T-helper 2 cell treated with Interferon-gamma antibody and Interleukin-4, amounts not matched to agents 5 μg/mL and 100 μg/mL, for 36 hours (primary cell): ENCODE data around the gene MID1.

Experiments
- DNase-seq: peaks from one replicate; pipeline ENCODE4 v3.0.0; 2021; ENCODE audit warnings: low spot score
- H3K27ac Mint-ChIP-seq: one replicate; pipeline ENCODE4 v1.8.0; 2021; ENCODE audit warnings: mild to moderate bottlenecking, mixed read lengths
- H3K27me3 Mint-ChIP-seq: one replicate; pipeline ENCODE4 v1.8.0; 2021; ENCODE audit warnings: low read depth, mixed read lengths
- H3K36me3 Mint-ChIP-seq: one replicate; pipeline ENCODE4 v1.8.0; 2021; ENCODE audit warnings: low read depth, mixed read lengths
- H3K4me1 Mint-ChIP-seq: one replicate; pipeline ENCODE4 v1.8.0; 2021; ENCODE audit warnings: low read depth, mixed read lengths
- H3K4me3 Mint-ChIP-seq: one replicate; pipeline ENCODE4 v1.8.0; 2022; ENCODE audit warnings: mild to moderate bottlenecking, moderate library complexity, mixed read lengths
- H3K9me3 Mint-ChIP-seq: one replicate; pipeline ENCODE4 v1.8.0; 2021; ENCODE audit warnings: mixed read lengths

Gene MID1

GRCh38 chrX:10496345-10496965 is 123.9 kb downstream of the MID1 start:
- H3K27ac Mint-ChIP-seq: no peak overlapping the region
- no peaks in the 10 kb centered on the region for H3K36me3 Mint-ChIP-seq
- H3K27me3 Mint-ChIP-seq: no peaks in the 10 kb centered on the region
- DNase-seq: no peak
- H3K4me3 Mint-ChIP-seq: no peak overlapping the region
- H3K4me1 Mint-ChIP-seq: no peaks in the 10 kb centered on the region
- no peaks in the 10 kb centered on the region for H3K9me3 Mint-ChIP-seq

- Mint-ChIP-seq H3K27me3 (no peaks in the 10 kb centered on the region), H3K27ac (no peak overlapping the region), H3K9me3 (no peaks in the 10 kb centered on the region), H3K4me1 (no peaks in the 10 kb centered on the region), H3K36me3 (no peaks in the 10 kb centered on the region), H3K4me3 (no peak overlapping the region)
- no peak for DNase-seq
Measured at GRCh38 chrX:10495677-10496076, 124.7 kb downstream of the MID1 start.

- Mint-ChIP-seq H3K4me3 (no peak overlapping the region), H3K27ac (no peak overlapping the region), H3K36me3 (no peaks in the 10 kb centered on the region), H3K27me3 (no peaks in the 10 kb centered on the region), H3K4me1 (no peaks in the 10 kb centered on the region), H3K9me3 (no peaks in the 10 kb centered on the region)
- DNase-seq: no peak
Measured at GRCh38 chrX:10492250-10492649, 128.1 kb downstream of the MID1 start.

GRCh38 chrX:10486373-10486772 is 134.0 kb downstream of the MID1 start:
- no peaks in the 10 kb centered on the region for H3K4me1 Mint-ChIP-seq
- H3K27ac Mint-ChIP-seq: no peak overlapping the region
- no peak for DNase-seq
- no peaks in the 10 kb centered on the region for H3K36me3 Mint-ChIP-seq
- H3K4me3 Mint-ChIP-seq: no peak overlapping the region
- no peaks in the 10 kb centered on the region for H3K27me3 Mint-ChIP-seq
- H3K9me3 Mint-ChIP-seq: no peaks in the 10 kb centered on the region

- H3K36me3 Mint-ChIP-seq: no peaks in the 10 kb centered on the region
- no peak overlapping the region for H3K4me3 Mint-ChIP-seq
- no peak overlapping the region for H3K27ac Mint-ChIP-seq
- no peaks in the 10 kb centered on the region for H3K27me3 Mint-ChIP-seq
- H3K4me1 Mint-ChIP-seq: no peaks in the 10 kb centered on the region
- no peaks in the 10 kb centered on the region for H3K9me3 Mint-ChIP-seq
- no peak for DNase-seq
Measured at GRCh38 chrX:10485326-10485725, 135.1 kb downstream of the MID1 start.

- no peaks in the 10 kb centered on the region for H3K4me1 Mint-ChIP-seq
- no peaks in the 10 kb centered on the region for H3K9me3 Mint-ChIP-seq
- H3K4me3 Mint-ChIP-seq: no peak overlapping the region
- H3K27ac Mint-ChIP-seq: no peak overlapping the region
- no peaks in the 10 kb centered on the region for H3K27me3 Mint-ChIP-seq
- DNase-seq: no peak
- no peaks in the 10 kb centered on the region for H3K36me3 Mint-ChIP-seq
Measured at GRCh38 chrX:10484683-10485247, 135.6 kb downstream of the MID1 start.

- Mint-ChIP-seq H3K27me3 (no peaks in the 10 kb centered on the region), H3K9me3 (no peaks in the 10 kb centered on the region), H3K4me1 (no peaks in the 10 kb centered on the region), H3K4me3 (no peak overlapping the region), H3K36me3 (no peaks in the 10 kb centered on the region), H3K27ac (no peak overlapping the region)
- no peak for DNase-seq
Measured at GRCh38 chrX:10483191-10483831, 137.1 kb downstream of the MID1 start.

GRCh38 chrX:10482708-10483107 is 137.7 kb downstream of the MID1 start:
- no peak for DNase-seq
- H3K9me3 Mint-ChIP-seq: no peaks in the 10 kb centered on the region
- no peaks in the 10 kb centered on the region for H3K27me3 Mint-ChIP-seq
- no peaks in the 10 kb centered on the region for H3K4me1 Mint-ChIP-seq
- no peaks in the 10 kb centered on the region for H3K36me3 Mint-ChIP-seq
- no peak overlapping the region for H3K27ac Mint-ChIP-seq
- H3K4me3 Mint-ChIP-seq: no peak overlapping the region

GRCh38 chrX:10482261-10482660 is 138.1 kb downstream of the MID1 start:
- H3K9me3 Mint-ChIP-seq: no peaks in the 10 kb centered on the region
- DNase-seq: no peak
- no peaks in the 10 kb centered on the region for H3K4me1 Mint-ChIP-seq
- H3K36me3 Mint-ChIP-seq: no peaks in the 10 kb centered on the region
- no peak overlapping the region for H3K27ac Mint-ChIP-seq
- no peaks in the 10 kb centered on the region for H3K27me3 Mint-ChIP-seq
- H3K4me3 Mint-ChIP-seq: no peak overlapping the region

- Mint-ChIP-seq H3K27ac (no peak overlapping the region), H3K4me3 (no peak overlapping the region), H3K36me3 (no peaks in the 10 kb centered on the region), H3K9me3 (no peaks in the 10 kb centered on the region), H3K27me3 (no peaks in the 10 kb centered on the region), H3K4me1 (no peaks in the 10 kb centered on the region)
- no peak for DNase-seq
Measured at GRCh38 chrX:10480861-10481260, 139.5 kb downstream of the MID1 start.

- no peak for DNase-seq
- H3K27ac Mint-ChIP-seq: no peak overlapping the region
- no peaks in the 10 kb centered on the region for H3K27me3 Mint-ChIP-seq
- H3K9me3 Mint-ChIP-seq: no peaks in the 10 kb centered on the region
- no peaks in the 10 kb centered on the region for H3K36me3 Mint-ChIP-seq
- H3K4me3 Mint-ChIP-seq: no peak overlapping the region
- H3K4me1 Mint-ChIP-seq: no peaks in the 10 kb centered on the region
Measured at GRCh38 chrX:10479508-10479907, 140.9 kb downstream of the MID1 start.

GRCh38 chrX:10477525-10477924 is 142.9 kb downstream of the MID1 start:
- Mint-ChIP-seq H3K4me3 (no peak overlapping the region), H3K4me1 (no peaks in the 10 kb centered on the region), H3K9me3 (no peaks in the 10 kb centered on the region), H3K27me3 (no peaks in the 10 kb centered on the region), H3K27ac (no peak overlapping the region), H3K36me3 (no peaks in the 10 kb centered on the region)
- no peak for DNase-seq

- H3K4me3 Mint-ChIP-seq: no peak overlapping the region
- no peaks in the 10 kb centered on the region for H3K9me3 Mint-ChIP-seq
- DNase-seq: no peak
- no peaks in the 10 kb centered on the region for H3K36me3 Mint-ChIP-seq
- no peak overlapping the region for H3K27ac Mint-ChIP-seq
- H3K4me1 Mint-ChIP-seq: no peaks in the 10 kb centered on the region
- H3K27me3 Mint-ChIP-seq: no peaks in the 10 kb centered on the region
Measured at GRCh38 chrX:10474913-10475568, 145.3 kb downstream of the MID1 start.

GRCh38 chrX:10474510-10474909 is 145.9 kb downstream of the MID1 start:
- Mint-ChIP-seq H3K9me3 (no peaks in the 10 kb centered on the region), H3K36me3 (no peaks in the 10 kb centered on the region), H3K27me3 (no peaks in the 10 kb centered on the region), H3K4me3 (no peak overlapping the region), H3K27ac (no peak overlapping the region), H3K4me1 (no peaks in the 10 kb centered on the region)
- no peak for DNase-seq
